Hippocampal formation (tissue), 2 donors: ENCODE data around the gene TFB1M.
"Not testable (repeated sequence)": the region's sequence is repeated elsewhere in the genome, so short reads cannot be mapped to it uniquely, and the experiment has no call there.

Source experiments
- DNase-seq, 2 donors: peaks; one replicate each; lab custom pipeline; 2025; lab: John Stamatoyannopoulos, UW

The TFB1M gene

DNA sequence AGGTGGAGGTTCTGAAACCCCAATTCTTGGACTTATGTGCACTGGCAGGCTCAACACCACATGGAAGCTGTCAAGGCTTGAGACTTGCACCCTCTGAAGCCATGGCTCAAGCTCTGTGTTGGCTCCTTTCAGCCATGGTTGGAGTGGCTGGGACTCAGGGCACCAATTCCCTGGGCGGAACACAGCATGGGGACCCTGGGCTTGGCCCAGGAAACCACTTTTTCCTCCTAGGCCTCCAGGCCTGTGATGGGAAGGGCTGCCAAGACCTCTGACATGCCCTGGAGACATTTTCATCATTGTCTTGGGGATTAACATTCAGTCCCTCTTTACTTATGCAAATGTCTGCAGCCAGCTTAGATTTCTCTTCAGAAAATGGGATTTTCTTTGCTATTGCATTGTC, 76.7 kb downstream of the TFB1M start:
- no peak for DNase-seq

DNA sequence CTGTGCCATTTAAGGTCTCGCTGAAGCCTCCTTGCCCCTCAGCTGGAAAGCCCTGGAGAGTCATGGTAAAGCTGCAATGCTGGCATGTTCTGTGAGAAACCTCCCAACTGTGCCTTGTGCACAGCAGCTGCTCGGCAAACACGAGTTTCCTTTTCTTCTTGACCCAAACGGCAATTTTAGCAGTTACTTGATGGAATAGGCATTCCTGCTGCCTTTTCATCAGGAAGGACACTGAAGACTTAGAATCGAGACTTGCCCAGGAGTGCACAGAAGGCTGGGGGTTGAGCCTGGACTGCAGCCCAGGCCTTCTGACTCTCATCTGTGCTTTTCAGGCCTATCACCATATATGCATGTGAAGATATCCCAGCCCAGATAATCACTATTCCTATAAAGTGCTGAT, 79.2 kb downstream of the TFB1M start:
- DNase-seq: no peak

DNA sequence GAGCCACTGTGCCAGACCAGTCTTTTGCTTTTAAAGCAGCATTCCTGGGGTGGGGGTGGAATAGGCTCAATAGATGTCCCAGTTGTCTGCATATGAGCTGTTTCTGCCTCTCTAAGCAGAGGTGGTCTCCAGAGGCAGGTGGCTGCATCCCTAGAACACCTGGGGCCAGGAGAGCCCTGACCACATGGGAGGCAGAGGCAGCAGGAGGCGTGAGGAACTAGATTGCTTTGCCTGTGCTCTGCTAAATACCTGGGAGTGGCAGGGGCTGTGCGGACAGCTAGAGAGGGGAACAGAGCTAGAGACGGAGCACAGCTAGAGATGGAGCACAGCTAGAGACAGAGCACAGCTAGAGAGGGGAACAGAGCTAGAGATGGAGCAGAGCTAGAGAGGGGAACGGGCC, 79.6 kb downstream of the TFB1M start:
- DNase-seq: no peak

DNA sequence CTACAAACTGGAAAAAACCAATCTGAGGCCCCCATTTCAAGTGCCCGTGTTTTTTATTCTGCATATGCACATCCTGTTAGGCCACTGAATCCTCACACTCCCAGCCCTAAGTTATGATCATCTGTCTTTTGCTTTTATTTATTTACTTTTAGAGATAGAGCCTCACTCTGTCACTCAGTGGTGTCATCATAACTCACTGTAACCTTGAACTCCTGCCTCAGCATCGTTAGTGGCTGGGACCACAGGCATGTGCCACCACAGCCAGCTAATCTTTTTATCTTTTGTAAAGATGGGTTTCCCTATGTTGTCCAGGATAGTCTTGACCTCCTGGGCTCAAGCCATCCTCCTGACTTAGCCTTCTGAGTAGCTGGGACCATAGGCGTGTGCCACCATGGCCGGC, 80.1 kb downstream of the TFB1M start:
- DNase-seq: no peak

DNA sequence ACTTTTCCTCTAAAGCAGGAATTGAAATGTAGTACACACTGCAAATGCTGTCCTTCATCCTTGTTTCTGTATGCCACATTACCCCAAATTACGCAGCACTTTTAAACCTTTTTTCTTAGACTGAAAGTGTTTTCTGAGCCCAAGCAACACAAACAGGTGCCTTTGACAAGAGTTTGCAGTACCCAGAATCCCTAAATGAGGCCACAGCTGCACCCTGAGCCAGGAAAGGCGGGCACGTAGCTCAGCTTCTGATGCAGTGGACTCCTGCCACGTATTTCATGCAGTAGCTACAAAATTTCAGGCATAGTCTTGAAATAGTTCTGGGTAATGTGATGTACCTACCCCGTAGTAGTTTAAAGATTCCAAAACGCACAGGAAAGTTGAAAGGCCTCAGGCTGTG, 81.4 kb downstream of the TFB1M start:
- no peak for DNase-seq

DNA sequence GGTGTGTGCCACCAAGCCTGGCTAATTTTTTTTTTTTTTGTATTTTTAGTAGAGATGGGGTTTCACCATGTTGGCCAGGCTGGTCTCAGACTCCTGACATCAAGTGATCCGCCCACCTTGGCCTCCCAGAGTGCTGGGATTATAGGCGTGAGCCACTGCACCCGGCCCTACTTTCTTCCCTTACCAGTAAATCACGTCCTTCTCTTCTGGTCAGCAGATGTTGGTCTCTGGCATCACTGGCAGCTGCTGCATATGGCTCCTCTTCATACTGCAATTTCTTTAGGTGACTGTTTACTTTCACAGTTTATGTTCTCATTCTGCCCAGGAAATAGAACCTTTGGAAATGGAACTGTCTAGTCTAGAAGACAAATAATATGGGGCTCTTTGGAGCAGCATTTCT, 83.3 kb downstream of the TFB1M start:
- not testable (repeated sequence) for DNase-seq

GRCh38 chr6:155228546-155229166, 85.6 kb downstream of the TFB1M start:
- DNase-seq: no peak

DNA sequence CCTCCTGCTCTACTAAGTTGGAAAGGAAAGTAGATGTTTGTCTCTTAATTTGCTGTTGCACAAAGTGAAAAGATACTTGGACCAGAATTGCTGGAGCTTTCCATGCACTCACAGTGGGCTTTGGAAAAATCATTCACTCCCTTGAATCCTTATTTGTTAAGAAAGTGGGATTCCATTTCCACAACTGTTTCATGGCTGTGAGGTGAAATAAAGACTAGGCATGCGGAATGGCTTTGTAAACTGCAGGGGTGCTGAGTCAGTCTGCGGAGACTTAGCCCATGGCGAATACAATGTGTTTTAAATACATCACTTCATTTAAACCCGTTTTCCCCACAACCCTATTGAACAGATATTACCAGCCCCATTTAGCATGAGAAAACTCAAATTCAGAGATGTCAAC, 87.2 kb downstream of the TFB1M start:
- DNase-seq: no peak

- no peak for DNase-seq
Observed at GRCh38 chr6:155224618-155225017, 89.7 kb downstream of the TFB1M start.

GRCh38 chr6:155223646-155224451, 90.4 kb downstream of the TFB1M start:
- no peak for DNase-seq

GRCh38 chr6:155222506-155222905, 91.8 kb downstream of the TFB1M start:
- DNase-seq: no peak

- DNase-seq: no peak
Observed at GRCh38 chr6:155221086-155221485, 93.2 kb downstream of the TFB1M start.

DNA sequence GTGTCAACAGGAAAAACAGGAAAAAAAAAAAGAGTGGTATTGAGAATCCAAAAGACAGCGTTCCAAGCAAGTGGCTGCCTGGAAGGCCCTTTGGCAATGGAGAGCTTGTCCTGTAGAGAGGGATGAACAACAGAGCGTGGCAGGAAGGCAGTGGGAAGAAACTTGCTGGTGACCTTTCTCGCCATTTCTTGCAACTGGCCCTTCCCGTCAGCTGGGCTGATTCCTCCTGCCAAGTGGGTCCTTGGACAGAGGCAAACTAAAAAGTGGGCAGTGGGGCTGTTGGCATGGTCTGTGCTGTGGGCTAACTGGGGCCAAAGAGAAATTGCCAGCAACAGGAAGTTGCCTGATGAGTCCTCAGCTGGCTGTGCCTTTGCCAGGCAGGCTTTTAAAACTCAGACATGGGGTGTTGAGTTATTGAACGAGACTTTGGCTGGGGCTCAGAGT, 94.4 kb downstream of the TFB1M start:
- peak in 1 of 2 donors; percentile 30 for DNase-seq

DNA sequence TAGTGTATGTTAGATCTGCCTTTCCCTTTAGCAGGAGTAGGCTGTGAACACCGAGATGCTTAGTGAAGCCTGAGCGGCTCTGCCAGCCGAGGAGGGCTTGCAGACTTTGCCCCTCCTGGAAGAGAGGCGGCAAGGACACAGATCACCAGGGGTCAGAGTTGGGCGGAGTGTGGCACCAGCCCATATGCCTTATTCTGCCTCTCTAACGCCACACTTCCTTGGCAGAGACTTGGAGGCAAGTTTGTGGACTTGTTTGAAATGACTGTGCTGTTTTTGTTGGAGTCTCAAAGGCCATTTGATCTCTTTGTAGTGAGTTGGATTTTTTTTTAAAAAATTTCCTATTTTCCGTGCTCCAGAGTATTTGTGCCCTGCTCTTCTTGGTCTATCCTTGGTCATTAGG, 95.0 kb downstream of the TFB1M start:
- no peak for DNase-seq

GRCh38 chr6:155218711-155219110, 95.6 kb downstream of the TFB1M start:
- DNase-seq: not testable (repeated sequence)

GRCh38 chr6:155216312-155217046, 97.8 kb downstream of the TFB1M start:
- DNase-seq: no peak

DNA sequence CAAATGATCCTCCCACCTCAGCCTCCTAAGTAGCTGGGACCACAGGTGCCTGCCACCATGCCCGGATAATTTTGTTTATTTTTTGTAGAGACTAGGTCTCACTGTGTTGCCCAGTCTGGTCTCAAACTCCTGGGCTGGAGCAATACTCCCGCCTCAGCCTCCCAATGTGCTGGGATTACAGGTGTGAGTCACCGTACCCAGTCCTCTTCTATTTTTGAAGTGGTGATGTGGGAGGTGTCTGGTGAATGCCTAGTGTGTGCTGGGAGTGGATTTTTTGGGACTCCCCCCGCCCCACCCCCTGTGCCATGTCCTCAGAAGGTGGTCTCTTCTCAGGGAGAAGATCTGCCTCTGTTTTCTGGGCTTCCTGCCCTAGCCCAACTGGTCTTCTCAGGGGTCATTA, 98.4 kb downstream of the TFB1M start:
- no peak for DNase-seq

DNA sequence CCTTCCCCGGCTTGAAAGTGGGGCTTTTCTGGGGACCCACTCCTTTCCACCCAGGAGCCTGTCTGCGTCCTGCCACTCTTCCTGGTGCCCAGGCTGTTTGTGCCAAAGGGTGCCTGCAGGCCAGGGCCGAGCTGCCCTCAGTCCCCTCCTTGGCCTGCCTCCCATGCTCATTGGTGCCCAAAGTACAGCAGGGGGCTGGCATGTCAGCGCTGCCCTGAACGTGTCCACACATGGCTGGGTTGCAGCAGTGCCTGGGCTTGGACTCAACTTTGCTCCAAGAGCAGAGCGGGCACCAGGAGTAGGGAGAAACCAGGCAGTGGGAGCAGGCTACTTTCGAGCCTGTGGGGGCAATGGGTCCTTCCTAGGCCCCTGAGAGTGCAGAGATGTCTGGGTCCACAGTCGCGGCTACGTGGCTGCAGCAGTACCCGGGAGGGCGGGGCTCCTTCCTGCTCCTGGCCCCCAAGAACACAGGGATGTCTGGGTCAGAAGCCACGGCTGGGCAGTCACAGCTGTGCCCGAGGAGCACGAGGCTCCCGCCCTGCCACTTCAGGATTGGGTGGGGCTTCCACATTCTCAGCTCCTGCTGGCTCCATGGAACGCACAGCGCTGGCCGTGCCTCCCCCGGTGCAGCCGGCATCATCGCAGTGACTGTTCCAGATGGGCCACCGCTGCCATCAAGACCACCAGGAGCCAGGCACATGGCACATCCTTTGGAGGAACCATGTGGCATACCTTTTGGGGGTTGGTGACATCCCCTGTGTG, 100.5 kb downstream of the TFB1M start:
- no peak for DNase-seq

DNA sequence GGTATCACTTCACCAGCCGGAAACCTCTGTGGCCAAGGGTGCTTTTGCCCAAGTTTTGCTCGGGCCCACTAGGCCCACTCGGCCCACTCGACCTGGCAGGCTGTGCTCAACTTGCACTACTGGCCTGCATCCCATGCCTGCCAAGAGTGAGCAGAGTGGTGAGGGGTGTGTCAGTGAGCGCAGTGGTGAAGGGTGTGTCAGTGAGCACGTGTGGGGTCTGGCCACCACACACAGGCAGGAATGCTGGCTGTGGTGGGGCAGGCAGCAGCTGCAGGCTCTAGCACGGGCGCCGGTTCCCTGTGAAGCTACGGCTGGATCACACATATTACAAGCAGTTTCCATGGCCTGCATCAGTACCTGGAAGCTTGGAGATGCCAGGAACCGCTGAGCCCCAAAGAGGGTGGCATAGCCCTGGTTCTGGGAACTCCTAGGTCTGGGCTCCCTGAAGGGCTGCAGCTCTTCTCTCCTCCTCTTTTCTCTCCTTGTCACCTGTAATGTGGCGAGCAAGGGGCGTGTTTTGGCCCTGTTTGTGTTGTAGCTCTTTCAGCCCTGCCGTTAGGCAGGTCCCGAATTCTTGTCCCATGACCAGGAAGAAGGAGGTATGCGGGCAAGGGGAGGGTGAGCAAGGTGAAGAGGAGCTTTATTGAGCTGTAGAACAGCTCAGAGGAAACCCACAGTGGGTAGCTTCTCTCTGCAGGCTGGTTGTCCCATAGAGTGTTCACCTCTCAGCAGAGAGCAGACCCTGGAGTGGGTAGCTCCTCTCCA, 101.5 kb downstream of the TFB1M start:
- DNase-seq: no peak

DNA sequence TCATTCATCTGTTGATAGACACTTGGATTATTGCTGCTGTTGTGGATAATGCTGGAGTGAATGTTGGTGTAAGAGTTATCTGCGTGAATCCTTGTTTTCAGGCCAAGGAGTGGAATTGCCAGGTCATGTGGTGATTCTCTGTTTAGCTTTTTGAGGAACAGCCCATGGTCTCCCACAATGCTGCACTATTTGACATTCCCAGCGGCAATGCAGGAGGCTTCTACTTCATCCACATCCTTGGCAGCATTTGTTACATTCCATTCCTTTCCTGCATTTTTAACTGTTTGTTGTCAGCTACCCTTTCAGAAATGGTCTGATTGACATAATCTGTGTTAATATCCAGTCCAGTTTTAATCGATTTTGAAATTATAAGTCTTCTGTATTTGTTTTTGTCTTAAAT, 102.2 kb downstream of the TFB1M start:
- no peak for DNase-seq

DNA sequence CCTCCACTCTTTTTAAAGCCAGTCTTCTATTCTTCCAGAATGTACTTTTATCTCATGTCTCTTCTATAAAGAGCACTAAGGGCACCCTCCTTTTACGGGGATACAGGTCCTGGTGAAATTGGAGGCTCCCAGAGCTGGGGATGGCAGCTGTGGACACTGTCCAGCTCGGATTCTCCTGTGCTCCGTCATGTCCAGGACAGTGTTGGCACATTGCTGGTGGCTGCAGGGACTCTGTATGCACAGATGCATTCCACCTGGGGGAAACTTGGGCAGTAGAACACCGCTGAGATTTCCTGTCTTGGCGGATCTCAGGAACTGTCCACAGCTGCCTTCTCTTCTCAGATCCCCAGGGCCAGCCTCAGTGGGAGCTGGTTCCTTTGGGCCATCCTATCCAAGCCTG, 107.1 kb downstream of the TFB1M start:
- DNase-seq: no peak
